H9 (cell line): Measurements from ENCODE around the gene ABCA1. TPM values are rescaled to one million over a fixed set of nuclear protein-coding genes. Genes with fewer than 3 reads are reported as not detected.

Experiments
- DNase-seq: peaks from one replicate; pipeline ENCODE4 v3.0.0-alpha.2; 2017
- H2AFZ ChIP-seq: one replicate; pipeline ENCODE4 v1.6.1; 2013; ENCODE audit warnings: mild to moderate bottlenecking, low read length, control low read depth, moderate library complexity
- H2AK5ac ChIP-seq: 2 replicates; pipeline ENCODE4 v1.6.1; 2013; ENCODE audit warnings: low read length, control low read depth, mixed read lengths; ENCODE audit not compliant: insufficient read length
- H2BK120ac ChIP-seq: one replicate; pipeline ENCODE4 v1.6.1; 2013; ENCODE audit warnings: low read depth, mild to moderate bottlenecking, low read length, control low read depth, inconsistent platforms; ENCODE audit not compliant: poor library complexity, severe bottlenecking
- H2BK12ac ChIP-seq: 2 replicates; pipeline ENCODE4 v1.6.1; 2013; ENCODE audit warnings: low read length, control low read depth, mixed read lengths, low read depth; ENCODE audit not compliant: insufficient read length
- H2BK15ac ChIP-seq: 2 replicates; pipeline ENCODE4 v1.6.1; 2013; ENCODE audit warnings: low read depth, low read length, control low read depth
- H2BK20ac ChIP-seq: one replicate; pipeline ENCODE4 v1.6.1; 2013; ENCODE audit warnings: low read depth, mild to moderate bottlenecking, low read length, control low read depth, inconsistent platforms; ENCODE audit not compliant: poor library complexity, severe bottlenecking
- H2BK5ac ChIP-seq: 2 replicates; pipeline ENCODE4 v1.6.1; 2013; ENCODE audit warnings: low read length, control low read depth, mixed read lengths; ENCODE audit not compliant: insufficient read length
- H3K14ac ChIP-seq: 2 replicates; pipeline ENCODE4 v1.6.1; 2013; ENCODE audit warnings: low read length, control low read depth; ENCODE audit not compliant: insufficient read depth
- H3K18ac ChIP-seq: 2 replicates; pipeline ENCODE4 v1.6.1; 2013; ENCODE audit warnings: low read depth, mild to moderate bottlenecking, mixed read lengths, low read length, control low read depth; ENCODE audit not compliant: insufficient read length
- H3K23ac ChIP-seq: 2 replicates; pipeline ENCODE4 v1.6.1; 2013; ENCODE audit warnings: low read length, control low read depth, mixed read lengths, low read depth; ENCODE audit not compliant: insufficient read length
- H3K23me2 ChIP-seq: 2 replicates; pipeline ENCODE4 v1.6.1; 2013; ENCODE audit warnings: low read depth, mild to moderate bottlenecking, mixed read lengths, low read length, control low read depth; ENCODE audit not compliant: insufficient read length, poor library complexity, severe bottlenecking
- H3K27ac ChIP-seq: 2 replicates; pipeline ENCODE4 v1.5.1; 2013; ENCODE audit warnings: low read length, control low read depth, mixed read lengths, low read depth; ENCODE audit not compliant: insufficient read length
- H3K27me3 ChIP-seq: 2 replicates; pipeline ENCODE4 v1.6.1; 2013; ENCODE audit warnings: low read length, control low read depth, inconsistent platforms; ENCODE audit not compliant: insufficient read depth
- H3K4ac ChIP-seq: 2 replicates; pipeline ENCODE4 v1.6.1; 2013; ENCODE audit warnings: low read depth, mild to moderate bottlenecking, control low read depth, inconsistent platforms, low read length, moderate library complexity
- H3K4me1 ChIP-seq: 2 replicates; pipeline ENCODE4 v1.6.1; 2013; ENCODE audit warnings: low read length, control low read depth, inconsistent platforms; ENCODE audit not compliant: insufficient read depth
- H3K4me2 ChIP-seq: 2 replicates; pipeline ENCODE4 v1.6.1; 2013; ENCODE audit warnings: low read length, control low read depth, mixed read lengths; ENCODE audit not compliant: insufficient read length, insufficient read depth
- H3K56ac ChIP-seq: 2 replicates; pipeline ENCODE4 v1.6.1; 2013; ENCODE audit warnings: low read depth, mild to moderate bottlenecking, mixed read lengths, low read length, control low read depth; ENCODE audit not compliant: insufficient read length
- H3K79me1 ChIP-seq: 2 replicates; pipeline ENCODE4 v1.6.1; 2013; ENCODE audit warnings: low read depth, mild to moderate bottlenecking, moderate library complexity, low read length, control low read depth, inconsistent platforms; ENCODE audit not compliant: insufficient read depth, poor library complexity, severe bottlenecking
- H3K79me2 ChIP-seq: 2 replicates; pipeline ENCODE4 v1.6.1; 2013; ENCODE audit warnings: low read length, control low read depth, inconsistent platforms; ENCODE audit not compliant: insufficient read depth
- H3K9ac ChIP-seq: 2 replicates; pipeline ENCODE4 v1.6.1; 2013; ENCODE audit warnings: low read length, control low read depth, mixed read lengths; ENCODE audit not compliant: insufficient read length; ENCODE audit errors: extremely low read depth
- H3K9me3 ChIP-seq: one replicate; pipeline ENCODE4 v1.6.1; 2013; ENCODE audit warnings: low read depth, low read length, inconsistent platforms; ENCODE audit not compliant: control insufficient read depth
- H3T11ph ChIP-seq: one replicate; pipeline ENCODE4 v1.6.1; 2013; ENCODE audit warnings: mild to moderate bottlenecking, low read length, control low read depth, inconsistent platforms
- H4K20me1 ChIP-seq: one replicate; pipeline ENCODE4 v1.6.1; 2013; ENCODE audit not compliant: control insufficient read depth, insufficient read length, insufficient read depth
- H4K5ac ChIP-seq: 2 replicates; pipeline ENCODE4 v1.6.1; 2013; ENCODE audit warnings: low read depth, mild to moderate bottlenecking, mixed read lengths, low read length, control low read depth; ENCODE audit not compliant: insufficient read length
- H4K8ac ChIP-seq: replicated peaks from 2 replicates; pipeline ENCODE4 v1.6.1; 2013; ENCODE audit warnings: low read length, control low read depth, mixed read lengths, low read depth; ENCODE audit not compliant: insufficient read length
- H4K91ac ChIP-seq: 2 replicates; pipeline ENCODE4 v1.6.1; 2013; ENCODE audit warnings: low read depth, mild to moderate bottlenecking, moderate library complexity, mixed read lengths, low read length, control low read depth; ENCODE audit not compliant: insufficient read length
- H3K27ac Mint-ChIP-seq, 3 experiments: 2 replicates in 2 of 3; 3 replicates in 1 of 3; pipeline ENCODE4 v1.8.0; 2020 to 2021; ENCODE audit warnings: mixed read lengths in 3 of 3, mild to moderate bottlenecking in 1 of 3, moderate library complexity in 1 of 3
- H3K27me3 Mint-ChIP-seq: 2 replicates; pipeline ENCODE4 v1.8.0; 2021; ENCODE audit warnings: low read depth, mild to moderate bottlenecking, moderate library complexity, mixed read lengths
- H3K36me3 Mint-ChIP-seq, 3 experiments: 2 replicates in 2 of 3; 3 replicates in 1 of 3; pipeline ENCODE4 v1.8.0; 2020 to 2021; ENCODE audit warnings: low read depth in 3 of 3, mixed read lengths in 3 of 3; ENCODE audit not compliant: insufficient read depth in 1 of 3
- H3K4me1 Mint-ChIP-seq, 2 experiments: 2 replicates each; pipeline ENCODE4 v1.8.0; 2020; ENCODE audit warnings: mixed read lengths in 2 of 2
- H3K4me3 Mint-ChIP-seq, 2 experiments: 2 replicates in 1 of 2; 3 replicates in 1 of 2; pipeline ENCODE4 v1.8.0; 2020 to 2021; ENCODE audit warnings: mild to moderate bottlenecking in 2 of 2, mixed read lengths in 2 of 2, moderate library complexity in 1 of 2
- H3K9me3 Mint-ChIP-seq, 2 experiments: 2 replicates in 1 of 2; 3 replicates in 1 of 2; pipeline ENCODE4 v1.8.0; 2020; ENCODE audit warnings: mild to moderate bottlenecking in 2 of 2, mixed read lengths in 2 of 2, moderate library complexity in 1 of 2
- WGBS: extraction: QIAGEN DNeasy Blood & Tissue Kit; methylation state at CpG from one replicate; pipeline ENCODE4 v1.1.7; 2013; ENCODE audit warnings: missing lambda C conversion rate, low lambda C conversion rate, mixed read lengths; ENCODE audit not compliant: insufficient read length; ENCODE audit errors: extremely low coverage; 5-methylcytosine and 5-hydroxymethylcytosine counted together
- total RNA-seq: library from RNA; stranded (reverse); gene quantifications from 2 replicates; pipeline ENCODE4 v1.2.1, GENCODE V29; 2021
- TF ChIP-seq, protein P1 (sequence below): fragments of 200-600 bp; sonication (generic); conservative IDR thresholded peaks from 3 replicates; pipeline ENCODE4 v1.8.0; 2021; ENCODE audit warnings: antibody characterized with exemption, mild to moderate bottlenecking

Gene ABCA1
- total RNA-seq, 1 experiment from 2014 or later: 16.6 TPM

DNA sequence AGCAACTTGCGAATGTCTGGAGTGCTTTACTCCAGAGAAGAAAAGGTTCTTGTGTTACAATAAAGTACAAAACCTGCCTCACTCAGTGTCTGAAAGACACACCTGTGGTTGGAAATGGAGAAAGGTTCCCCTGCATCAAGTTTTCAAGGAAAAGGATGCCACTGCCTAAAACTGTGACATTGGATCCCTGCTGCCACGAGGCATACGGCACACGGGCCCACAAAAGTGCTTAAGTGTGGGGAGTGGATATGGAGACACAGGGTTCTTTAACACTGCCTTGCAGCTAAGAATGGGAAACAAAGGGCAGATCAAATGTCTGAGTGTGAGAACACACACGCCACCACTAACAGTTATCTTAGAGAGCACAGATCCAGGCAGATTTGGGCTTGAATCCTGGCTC is 89.0 kb downstream of the ABCA1 start:
- no peak overlapping the region for H2BK12ac ChIP-seq
- no peak overlapping the region for H2AFZ ChIP-seq
- no peak overlapping the region for H3K4me3 Mint-ChIP-seq
- no peak overlapping the region for H3K4me2 ChIP-seq
- no peak overlapping the region for H4K5ac ChIP-seq
- H4K91ac ChIP-seq: no peak overlapping the region
- no peaks in the 10 kb centered on the region for H3K79me2 ChIP-seq
- no peak overlapping the region for H3K56ac ChIP-seq
- H3K14ac ChIP-seq: no peak overlapping the region
- H3K27ac ChIP-seq: no peak overlapping the region
- no peaks in the 10 kb centered on the region for H4K20me1 ChIP-seq
- H3K27me3 ChIP-seq: no peaks in the 10 kb centered on the region; the same call in 1 of the 2 replicates
- no peak overlapping the region for H3T11ph ChIP-seq
- H3K4ac ChIP-seq: no peak overlapping the region
- H3K23me2 ChIP-seq: no peaks in the 10 kb centered on the region
- peaks cover 6 to 26% (median 25%) of the 10 kb centered on the region in 3 experiments; a peak in 6 of 7 replicates for H3K36me3 Mint-ChIP-seq
- no peak overlapping the region for H3K18ac ChIP-seq
- H4K8ac ChIP-seq: no peak overlapping the region
- no peak overlapping the region for H2BK5ac ChIP-seq
- no CpG with 5 or more reads among the region's 5 CpGs for WGBS
- H2BK120ac ChIP-seq: no peak overlapping the region
- no peaks in the 10 kb centered on the region for H3K9me3 Mint-ChIP-seq
- peaks cover 11 to 17% of the 10 kb centered on the region in 2 experiments for H3K4me1 Mint-ChIP-seq
- DNase-seq: no peak
- TF ChIP-seq, protein P1, sequence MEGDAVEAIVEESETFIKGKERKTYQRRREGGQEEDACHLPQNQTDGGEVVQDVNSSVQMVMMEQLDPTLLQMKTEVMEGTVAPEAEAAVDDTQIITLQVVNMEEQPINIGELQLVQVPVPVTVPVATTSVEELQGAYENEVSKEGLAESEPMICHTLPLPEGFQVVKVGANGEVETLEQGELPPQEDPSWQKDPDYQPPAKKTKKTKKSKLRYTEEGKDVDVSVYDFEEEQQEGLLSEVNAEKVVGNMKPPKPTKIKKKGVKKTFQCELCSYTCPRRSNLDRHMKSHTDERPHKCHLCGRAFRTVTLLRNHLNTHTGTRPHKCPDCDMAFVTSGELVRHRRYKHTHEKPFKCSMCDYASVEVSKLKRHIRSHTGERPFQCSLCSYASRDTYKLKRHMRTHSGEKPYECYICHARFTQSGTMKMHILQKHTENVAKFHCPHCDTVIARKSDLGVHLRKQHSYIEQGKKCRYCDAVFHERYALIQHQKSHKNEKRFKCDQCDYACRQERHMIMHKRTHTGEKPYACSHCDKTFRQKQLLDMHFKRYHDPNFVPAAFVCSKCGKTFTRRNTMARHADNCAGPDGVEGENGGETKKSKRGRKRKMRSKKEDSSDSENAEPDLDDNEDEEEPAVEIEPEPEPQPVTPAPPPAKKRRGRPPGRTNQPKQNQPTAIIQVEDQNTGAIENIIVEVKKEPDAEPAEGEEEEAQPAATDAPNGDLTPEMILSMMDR: no peak
- H2BK15ac ChIP-seq: no peak overlapping the region
- H2AK5ac ChIP-seq: no peak overlapping the region
- no peaks in the 10 kb centered on the region for H3K9me3 ChIP-seq
- H3K9ac ChIP-seq: no peak overlapping the region
- H3K27me3 Mint-ChIP-seq: no peaks in the 10 kb centered on the region
- H3K27ac Mint-ChIP-seq: no peak overlapping the region
- H3K4me1 ChIP-seq: no peaks in the 10 kb centered on the region; the same call in 1 of the 2 replicates
- no peak overlapping the region for H2BK20ac ChIP-seq
- no peaks in the 10 kb centered on the region for H3K79me1 ChIP-seq
- H3K23ac ChIP-seq: no peak overlapping the region
